Measurements from ENCODE around the gene ZNHIT2.
A peak's percentile ranks its signal among the peaks of the same experiment; 100 is the strongest.

Gene ZNHIT2

GRCh38 chr11:65115361-65116082, 2.0 kb downstream of the ZNHIT2 start:
- POLR2A ChIA-PET: interaction anchor here (3.7 kb wide), 1 partner anchor 19 kb away, joined by 26 read pairs; the partner anchor contains the start of gene SYVN1
- H3K4me1 ChIP-seq (ENCODE audit: control extremely low read depth in 1 of 4, control insufficient read depth in 4 of 4, insufficient read depth in 4 of 4, low read length in 3 of 4): peaks cover 0 to 60% (median 41%) of the 10 kb centered on the region in 4 experiments
- CTCF ChIA-PET: interaction anchor here (0.8 to 3.3 kb wide), 4 partner anchors 10 to 65 kb away, joined by 3 to 14 read pairs (median 4); partner anchors contain the start of gene VPS51
- no peaks in the 10 kb centered on the region for H3K9me3 ChIP-seq (ENCODE audit: control extremely low read depth in 1 of 5, control insufficient read depth in 4 of 5, insufficient read depth in 2 of 5, low read depth in 1 of 5, low read length in 4 of 5)
- no peaks in the 10 kb centered on the region for H3K27me3 ChIP-seq (replicated peaks in 2 of 5; ENCODE audit: control insufficient read depth in 4 of 5, insufficient read depth in 5 of 5, low read length in 4 of 5)
- no peak for DNase-seq
- no peak overlapping the region for H3K27ac ChIP-seq (ENCODE audit: insufficient read depth in 1 of 2, low read depth in 1 of 2, low read length in 2 of 2, poor library complexity in 1 of 2, severe bottlenecking in 2 of 2)
- no peak overlapping the region for H3K4me3 ChIP-seq (ENCODE audit: control insufficient read depth in 1 of 7, extremely low read depth in 1 of 7, insufficient read depth in 4 of 7, low read depth in 2 of 7, low read length in 6 of 7)
- H3K36me3 ChIP-seq (ENCODE audit: control insufficient read depth in 4 of 4, insufficient read depth in 4 of 4, low read length in 3 of 4): peaks cover 4 to 55% (median 21%) of the 10 kb centered on the region in 4 experiments
- 98% methylated on average over 20 of the region's 21 CpGs for WGBS (ENCODE audit: insufficient coverage)

- Histone ChIP-seq H3K27me3 (replicated peaks in 2 of 5; ENCODE audit: control insufficient read depth in 4 of 5, insufficient read depth in 5 of 5, low read length in 4 of 5) (no peaks in the 10 kb centered on the region), H3K27ac (ENCODE audit: insufficient read depth in 1 of 2, low read depth in 1 of 2, low read length in 2 of 2, poor library complexity in 1 of 2, severe bottlenecking in 2 of 2) (no peak overlapping the region), H3K4me3 (ENCODE audit: control insufficient read depth in 1 of 7, extremely low read depth in 1 of 7, insufficient read depth in 4 of 7, low read depth in 2 of 7, low read length in 6 of 7) (no peak overlapping the region), H3K4me1 (ENCODE audit: control extremely low read depth in 1 of 4, control insufficient read depth in 4 of 4, insufficient read depth in 4 of 4, low read length in 3 of 4) (peaks cover 0 to 57% (median 43%) of the 10 kb centered on the region in 4 experiments), H3K9me3 (ENCODE audit: control extremely low read depth in 1 of 5, control insufficient read depth in 4 of 5, insufficient read depth in 2 of 5, low read depth in 1 of 5, low read length in 4 of 5) (no peaks in the 10 kb centered on the region), H3K36me3 (ENCODE audit: control insufficient read depth in 4 of 4, insufficient read depth in 4 of 4, low read length in 3 of 4) (peaks cover 0 to 49% (median 18%) of the 10 kb centered on the region in 4 experiments)
- DNase-seq: no peak
- POLR2A ChIA-PET: no interaction called here
- CTCF ChIA-PET: interaction anchor here (1.1 to 1.8 kb wide), 5 partner anchors 12 to 181 kb away, joined by 3 to 4 read pairs (median 3); no protein-coding TSS in a partner anchor
- 97% methylated on average over 11 of the region's 11 CpGs for WGBS (ENCODE audit: insufficient coverage)
Measured at GRCh38 chr11:65114538-65115171, 2.8 kb downstream of the ZNHIT2 start.

DNA sequence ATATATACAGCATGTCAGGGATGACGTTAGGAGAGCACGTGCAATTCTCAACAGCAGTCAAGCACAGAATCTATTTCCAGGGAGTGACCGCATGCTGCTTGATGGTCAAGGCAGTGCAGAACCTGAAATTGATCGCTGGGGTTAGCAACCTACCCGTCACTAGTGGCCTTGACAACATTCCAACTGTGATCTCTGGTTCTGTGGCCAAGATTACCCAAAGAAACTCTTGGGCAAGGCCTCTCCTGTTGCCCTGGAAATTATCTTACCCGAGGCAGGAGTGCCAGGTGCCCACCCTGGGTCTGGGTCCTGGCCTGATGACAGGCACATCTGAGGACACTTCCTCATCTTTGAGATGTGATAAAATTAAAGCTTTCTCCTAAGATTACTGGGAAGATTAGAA, 3.7 kb downstream of the ZNHIT2 start:
- CTCF ChIA-PET: interaction anchor here (0.9 to 4.9 kb wide), 10 partner anchors 11 to 181 kb away, joined by 3 to 56 read pairs (median 4); partner anchors contain the start of genes CAPN1 and VPS51
- H3K4me3 ChIP-seq (ENCODE audit: control insufficient read depth in 1 of 7, extremely low read depth in 1 of 7, insufficient read depth in 4 of 7, low read depth in 2 of 7, low read length in 6 of 7): peak overlapping the region in 1 of 7 experiments; percentile 74
- no peaks in the 10 kb centered on the region for H3K27me3 ChIP-seq (replicated peaks in 2 of 5; ENCODE audit: control insufficient read depth in 4 of 5, insufficient read depth in 5 of 5, low read length in 4 of 5)
- WGBS (ENCODE audit: insufficient coverage): 85% methylated on average over 6 of the region's 6 CpGs
- H3K36me3 ChIP-seq (ENCODE audit: control insufficient read depth in 4 of 4, insufficient read depth in 4 of 4, low read length in 3 of 4): peaks cover 0 to 50% (median 20%) of the 10 kb centered on the region in 4 experiments
- POLR2A ChIA-PET: interaction anchor here (2.8 kb wide), 1 partner anchor 21 kb away, joined by 7 read pairs; the partner anchor contains the start of gene SYVN1
- H3K4me1 ChIP-seq (ENCODE audit: control extremely low read depth in 1 of 4, control insufficient read depth in 4 of 4, insufficient read depth in 4 of 4, low read length in 3 of 4): peaks cover 0 to 57% (median 43%) of the 10 kb centered on the region in 4 experiments
- no peak for DNase-seq
- no peaks in the 10 kb centered on the region for H3K9me3 ChIP-seq (ENCODE audit: control extremely low read depth in 1 of 5, control insufficient read depth in 4 of 5, insufficient read depth in 2 of 5, low read depth in 1 of 5, low read length in 4 of 5)
- peak overlapping the region in 1 of 2 experiments; percentile 39 for H3K27ac ChIP-seq (ENCODE audit: insufficient read depth in 1 of 2, low read depth in 1 of 2, low read length in 2 of 2, poor library complexity in 1 of 2, severe bottlenecking in 2 of 2)

GRCh38 chr11:65113361-65113756, 4.1 kb downstream of the ZNHIT2 start:
- Histone ChIP-seq H3K27ac (ENCODE audit: insufficient read depth in 1 of 2, low read depth in 1 of 2, low read length in 2 of 2, poor library complexity in 1 of 2, severe bottlenecking in 2 of 2) (peak overlapping the region in 1 of 2 experiments; percentile 61), H3K4me1 (ENCODE audit: control extremely low read depth in 1 of 4, control insufficient read depth in 4 of 4, insufficient read depth in 4 of 4, low read length in 3 of 4) (peaks cover 0 to 57% (median 43%) of the 10 kb centered on the region in 4 experiments), H3K9me3 (ENCODE audit: control extremely low read depth in 1 of 5, control insufficient read depth in 4 of 5, insufficient read depth in 2 of 5, low read depth in 1 of 5, low read length in 4 of 5) (no peaks in the 10 kb centered on the region), H3K27me3 (replicated peaks in 2 of 5; ENCODE audit: control insufficient read depth in 4 of 5, insufficient read depth in 5 of 5, low read length in 4 of 5) (no peaks in the 10 kb centered on the region), H3K36me3 (ENCODE audit: control insufficient read depth in 4 of 4, insufficient read depth in 4 of 4, low read length in 3 of 4) (peaks cover 0 to 50% (median 22%) of the 10 kb centered on the region in 4 experiments), H3K4me3 (ENCODE audit: control insufficient read depth in 1 of 7, extremely low read depth in 1 of 7, insufficient read depth in 4 of 7, low read depth in 2 of 7, low read length in 6 of 7) (peak overlapping the region in 5 of 7 experiments; percentile 67 to 80 (median 74))
- DNase-seq: peak in 1 of 3 donors; percentile 28
- ChIA-PET CTCF (interaction anchor here (0.5 to 4.9 kb wide), 12 partner anchors 8 to 73 kb away, joined by 3 to 56 read pairs (median 4); partner anchors contain the start of genes CAPN1 and VPS51), POLR2A (interaction anchor here (1.0 to 2.8 kb wide), 2 partner anchors 22 to 67 kb away, joined by 3 to 7 read pairs; partner anchors contain the start of gene SYVN1)
- 27% methylated on average over 6 of the region's 14 CpGs for WGBS (ENCODE audit: insufficient coverage)

- WGBS (ENCODE audit: insufficient coverage): 0% methylated on average over 44 of the region's 57 CpGs
- peak; percentile 61 to 81 (median 76) for DNase-seq
- Histone ChIP-seq H3K4me3 (ENCODE audit: control insufficient read depth in 1 of 7, extremely low read depth in 1 of 7, insufficient read depth in 4 of 7, low read depth in 2 of 7, low read length in 6 of 7) (peak overlapping the region; percentile 52 to 80 (median 74)), H3K9me3 (ENCODE audit: control extremely low read depth in 1 of 5, control insufficient read depth in 4 of 5, insufficient read depth in 2 of 5, low read depth in 1 of 5, low read length in 4 of 5) (no peaks in the 10 kb centered on the region), H3K36me3 (ENCODE audit: control insufficient read depth in 4 of 4, insufficient read depth in 4 of 4, low read length in 3 of 4) (peaks cover 0 to 51% (median 24%) of the 10 kb centered on the region in 4 experiments), H3K27me3 (replicated peaks in 2 of 5; ENCODE audit: control insufficient read depth in 4 of 5, insufficient read depth in 5 of 5, low read length in 4 of 5) (no peaks in the 10 kb centered on the region), H3K4me1 (ENCODE audit: control extremely low read depth in 1 of 4, control insufficient read depth in 4 of 4, insufficient read depth in 4 of 4, low read length in 3 of 4) (peaks cover 0 to 57% (median 43%) of the 10 kb centered on the region in 4 experiments), H3K27ac (ENCODE audit: insufficient read depth in 1 of 2, low read depth in 1 of 2, low read length in 2 of 2, poor library complexity in 1 of 2, severe bottlenecking in 2 of 2) (peak overlapping the region in 1 of 2 experiments; percentile 61)
- POLR2A ChIA-PET: interaction anchor here (1.0 to 2.8 kb wide), 4 partner anchors 17 to 97 kb away, joined by 3 to 7 read pairs (median 4); partner anchors contain the start of genes SYVN1 and VPS51
- CTCF ChIA-PET: interaction anchor here (0.5 to 4.9 kb wide), 17 partner anchors 8 to 99 kb away, joined by 3 to 56 read pairs (median 4); partner anchors contain the start of genes ARL2, CAPN1, FAU and MRPL49
Measured at GRCh38 chr11:65112546-65113360, 4.7 kb downstream of the ZNHIT2 start.
